Glutamatergic neuron (in vitro differentiated cells): Measurements from ENCODE around the gene TACC2. TPM values are rescaled to one million over a fixed set of nuclear protein-coding genes. Genes with fewer than 3 reads are reported as not detected.

Experiments
- DNase-seq: peaks from one replicate; pipeline ENCODE4 v3.0.0; 2022
- H3K27ac Mint-ChIP-seq: one replicate; pipeline ENCODE4 v1.8.0; 2020; ENCODE audit warnings: mild to moderate bottlenecking, mixed read lengths, inconsistent platforms; ENCODE audit not compliant: unreplicated experiment
- H3K27me3 Mint-ChIP-seq: one replicate; pipeline ENCODE4 v1.8.0; 2020; ENCODE audit warnings: mild to moderate bottlenecking, moderate library complexity, mixed read lengths, inconsistent platforms; ENCODE audit not compliant: unreplicated experiment
- H3K36me3 Mint-ChIP-seq: one replicate; pipeline ENCODE4 v1.8.0; 2020; ENCODE audit warnings: mild to moderate bottlenecking, mixed read lengths, inconsistent platforms; ENCODE audit not compliant: unreplicated experiment
- H3K4me1 Mint-ChIP-seq: one replicate; pipeline ENCODE4 v1.8.0; 2020; ENCODE audit warnings: mild to moderate bottlenecking, low read depth, mixed read lengths, inconsistent platforms; ENCODE audit not compliant: unreplicated experiment
- H3K4me3 Mint-ChIP-seq: one replicate; pipeline ENCODE4 v1.8.0; 2020; ENCODE audit warnings: mild to moderate bottlenecking, mixed read lengths, inconsistent platforms; ENCODE audit not compliant: unreplicated experiment
- H3K9me3 Mint-ChIP-seq: one replicate; pipeline ENCODE4 v1.8.0; 2020; ENCODE audit warnings: mild to moderate bottlenecking, moderate library complexity, mixed read lengths, inconsistent platforms; ENCODE audit not compliant: unreplicated experiment
- total RNA-seq: library from RNA; stranded (reverse); fragmentation: NEBNext Ultra II Directional; extraction: Animal tissue kit (Norgen Biotek cat#: 25700); gene quantifications from one replicate; pipeline ENCODE4 v1.2.1, GENCODE V29; 2021; ENCODE audit not compliant: unreplicated experiment
- TF ChIP-seq, protein P1 (sequence below): fragments of 200-600 bp; sonication (generic); IDR thresholded peaks from one replicate; pipeline ENCODE4 v1.5.0; 2021; ENCODE audit not compliant: partially characterized antibody, unreplicated experiment

The TACC2 gene
- total RNA-seq, 1 donor from 2014 or later = 499 TPM

DNA sequence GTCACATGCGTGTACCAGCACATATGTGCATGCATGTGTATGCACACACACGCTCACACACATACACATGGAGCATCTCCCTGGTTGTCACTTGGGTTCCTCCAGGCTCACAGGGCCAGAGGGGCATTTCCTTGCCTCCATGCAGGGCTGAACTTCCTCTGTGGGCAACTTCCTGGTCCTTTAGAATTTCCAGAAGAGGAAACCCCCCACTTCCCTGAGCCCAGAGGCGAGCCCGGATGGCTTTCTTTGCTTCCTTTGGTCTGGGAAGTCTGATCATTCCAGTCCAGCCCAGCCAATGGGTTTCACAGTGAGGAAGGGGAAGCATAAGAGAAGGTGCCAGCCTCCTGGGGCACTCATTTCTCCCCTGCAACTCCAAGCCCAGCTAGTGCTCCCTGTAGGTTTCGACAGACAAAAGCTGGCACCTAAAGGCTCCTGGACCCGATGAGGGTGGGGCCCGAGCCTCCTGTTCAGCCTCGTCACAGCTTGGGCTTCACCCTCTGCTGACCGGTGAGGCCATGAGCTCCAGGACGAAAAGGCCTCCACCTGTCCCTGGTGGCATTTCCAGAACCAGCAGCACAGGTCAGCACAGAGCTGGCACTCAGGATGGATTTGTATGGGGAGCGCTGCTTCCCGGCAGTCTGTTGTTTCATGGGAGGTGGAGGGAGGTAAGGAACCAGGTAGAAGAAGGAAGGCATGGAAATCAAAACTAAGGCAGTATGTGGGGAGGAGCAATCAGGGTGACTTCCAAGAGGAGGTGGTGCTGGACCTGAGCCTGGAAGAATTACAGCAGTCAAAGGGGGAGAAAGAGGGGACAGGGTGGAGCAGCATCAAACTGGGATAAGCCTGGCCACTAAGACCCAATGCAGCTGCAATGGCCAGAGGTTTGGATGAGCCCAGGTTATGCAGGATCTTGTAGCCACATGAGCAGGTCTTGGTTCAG is 305.8 kb downstream of the TACC2 start:
- no peak for DNase-seq
- H3K9me3 Mint-ChIP-seq = peaks cover 5% of the 10 kb centered on the region
- no peak overlapping the region for H3K4me3 Mint-ChIP-seq
- H3K4me1 Mint-ChIP-seq = peaks cover 11% of the 10 kb centered on the region
- H3K27ac Mint-ChIP-seq = no peak overlapping the region
- H3K36me3 Mint-ChIP-seq = peaks cover 6% of the 10 kb centered on the region
- H3K27me3 Mint-ChIP-seq = peaks cover 13% of the 10 kb centered on the region
- TF ChIP-seq, protein P1, sequence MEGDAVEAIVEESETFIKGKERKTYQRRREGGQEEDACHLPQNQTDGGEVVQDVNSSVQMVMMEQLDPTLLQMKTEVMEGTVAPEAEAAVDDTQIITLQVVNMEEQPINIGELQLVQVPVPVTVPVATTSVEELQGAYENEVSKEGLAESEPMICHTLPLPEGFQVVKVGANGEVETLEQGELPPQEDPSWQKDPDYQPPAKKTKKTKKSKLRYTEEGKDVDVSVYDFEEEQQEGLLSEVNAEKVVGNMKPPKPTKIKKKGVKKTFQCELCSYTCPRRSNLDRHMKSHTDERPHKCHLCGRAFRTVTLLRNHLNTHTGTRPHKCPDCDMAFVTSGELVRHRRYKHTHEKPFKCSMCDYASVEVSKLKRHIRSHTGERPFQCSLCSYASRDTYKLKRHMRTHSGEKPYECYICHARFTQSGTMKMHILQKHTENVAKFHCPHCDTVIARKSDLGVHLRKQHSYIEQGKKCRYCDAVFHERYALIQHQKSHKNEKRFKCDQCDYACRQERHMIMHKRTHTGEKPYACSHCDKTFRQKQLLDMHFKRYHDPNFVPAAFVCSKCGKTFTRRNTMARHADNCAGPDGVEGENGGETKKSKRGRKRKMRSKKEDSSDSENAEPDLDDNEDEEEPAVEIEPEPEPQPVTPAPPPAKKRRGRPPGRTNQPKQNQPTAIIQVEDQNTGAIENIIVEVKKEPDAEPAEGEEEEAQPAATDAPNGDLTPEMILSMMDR = no peak

DNA sequence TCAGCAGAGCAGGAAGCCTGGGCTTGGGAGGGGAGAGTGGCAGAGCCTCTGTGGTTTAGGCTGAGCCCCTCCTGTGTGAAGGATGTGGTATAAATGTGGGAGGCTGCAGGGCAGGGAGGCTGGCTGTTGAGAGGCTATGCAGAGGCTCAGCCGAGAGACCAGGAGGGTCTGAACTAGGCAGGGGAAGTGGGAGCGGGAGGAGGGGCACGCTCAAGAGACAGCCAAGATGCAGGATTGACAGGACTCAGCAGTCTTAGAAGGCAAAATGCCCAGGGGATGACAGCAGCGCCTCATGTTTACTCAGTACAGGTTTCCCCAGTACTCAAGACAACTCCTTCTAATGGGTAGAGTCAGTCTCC is 306.5 kb downstream of the TACC2 start:
- Mint-ChIP-seq H3K9me3 (peaks cover 1% of the 10 kb centered on the region), H3K4me1 (peaks cover 11% of the 10 kb centered on the region), H3K27ac (no peak overlapping the region), H3K36me3 (peaks cover 6% of the 10 kb centered on the region), H3K4me3 (no peak overlapping the region), H3K27me3 (peaks cover 8% of the 10 kb centered on the region)
- no peak for DNase-seq
- TF ChIP-seq, protein P1 = no peak

DNA sequence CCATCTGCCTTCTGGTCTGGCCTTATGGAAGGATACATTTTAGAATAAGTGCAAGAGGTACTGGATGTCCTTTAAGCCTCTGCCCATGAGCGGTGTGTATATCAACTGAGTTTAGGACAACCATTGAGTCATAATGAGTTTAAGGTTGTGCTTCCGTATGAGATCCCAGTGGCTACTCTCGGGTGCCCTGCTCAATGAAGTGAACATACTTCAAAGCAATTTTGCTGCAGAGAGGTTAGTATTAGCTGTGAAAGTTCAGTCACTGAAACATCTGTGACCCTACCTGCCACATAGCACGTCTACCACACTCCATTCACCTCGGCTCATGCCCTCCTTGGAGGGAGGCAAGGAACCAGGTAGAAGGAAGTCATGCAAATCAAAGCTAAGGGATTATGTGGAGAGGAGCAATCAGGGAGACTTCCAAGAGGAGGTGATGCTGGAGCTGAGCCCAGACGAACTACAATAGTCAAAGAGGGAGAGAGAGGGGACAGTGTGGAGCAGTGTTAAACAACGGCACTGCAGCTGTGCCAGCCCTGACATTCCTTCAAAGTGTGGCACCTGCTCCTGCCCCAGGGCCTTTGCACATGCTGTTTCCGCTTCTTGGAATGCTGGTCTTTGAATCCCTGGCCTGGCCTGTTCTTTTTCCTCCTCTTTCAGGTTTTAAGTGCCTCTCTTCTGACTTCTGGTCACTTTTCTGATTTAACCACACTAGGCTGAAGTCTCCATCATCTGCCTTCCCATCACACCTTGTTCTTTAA is 307.6 kb downstream of the TACC2 start:
- no peak for DNase-seq
- Mint-ChIP-seq H3K27ac (peak overlapping the region; percentile 34), H3K9me3 (peaks cover 1% of the 10 kb centered on the region), H3K4me3 (no peak overlapping the region), H3K27me3 (peaks cover 5% of the 10 kb centered on the region), H3K4me1 (peaks cover 11% of the 10 kb centered on the region), H3K36me3 (peaks cover 6% of the 10 kb centered on the region)
- TF ChIP-seq, protein P1 = no peak

DNA sequence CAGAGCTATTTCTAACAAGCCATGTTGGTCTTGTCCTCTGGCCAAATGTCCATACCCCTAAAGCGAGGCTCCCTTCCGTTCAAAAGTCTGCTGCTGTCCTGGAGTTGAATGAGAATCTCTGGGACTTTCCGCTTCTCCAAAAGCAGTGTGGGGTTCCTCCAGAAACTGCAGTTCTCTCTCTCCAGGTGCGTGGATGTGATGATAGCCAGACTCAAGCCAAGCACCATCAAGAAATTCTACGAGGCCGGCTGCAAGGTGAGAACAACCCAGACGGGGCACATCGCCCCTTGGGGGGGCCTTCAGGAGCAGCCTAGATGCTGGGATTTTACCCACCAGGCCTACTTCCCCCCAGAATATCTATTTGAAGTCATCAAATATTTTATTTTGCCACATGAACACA is 308.6 kb downstream of the TACC2 start:
- Mint-ChIP-seq H3K27ac (no peak overlapping the region), H3K27me3 (peaks cover 5% of the 10 kb centered on the region), H3K36me3 (peaks cover 6% of the 10 kb centered on the region), H3K9me3 (peaks cover 1% of the 10 kb centered on the region), H3K4me3 (no peak overlapping the region), H3K4me1 (peaks cover 11% of the 10 kb centered on the region)
- TF ChIP-seq, protein P1 = no peak
- no peak for DNase-seq
